Mucosa of stomach (tissue), 1 donor: Measurements from ENCODE around the gene PGAM1.
"Not testable (repeated sequence)": the region's sequence is repeated elsewhere in the genome, so short reads cannot be mapped to it uniquely, and the experiment has no call there.

Experiments
- H3K27me3 ChIP-seq: one replicate; pipeline ENCODE4 v1.7.0; 2013; ENCODE audit warnings: mild to moderate bottlenecking, low read length; ENCODE audit not compliant: control insufficient read depth, insufficient read depth
- H3K36me3 ChIP-seq: one replicate; pipeline ENCODE4 v1.7.0; 2013; ENCODE audit warnings: low read length; ENCODE audit not compliant: control insufficient read depth, insufficient read depth
- H3K4me1 ChIP-seq: one replicate; pipeline ENCODE4 v1.7.0; 2013; ENCODE audit warnings: mild to moderate bottlenecking, low read length; ENCODE audit not compliant: control insufficient read depth, insufficient read depth
- H3K4me3 ChIP-seq: one replicate; pipeline ENCODE4 v1.7.0; 2013; ENCODE audit warnings: low read length
- H3K9ac ChIP-seq: one replicate; pipeline ENCODE4 v1.7.0; 2013; ENCODE audit warnings: mild to moderate bottlenecking, low read length, moderate library complexity
- H3K9me3 ChIP-seq: one replicate; pipeline ENCODE4 v1.7.0; 2013; ENCODE audit warnings: mild to moderate bottlenecking, low read length, moderate library complexity; ENCODE audit not compliant: control insufficient read depth
- donor health status: Pancreatic carcinoma.

Gene PGAM1

DNA sequence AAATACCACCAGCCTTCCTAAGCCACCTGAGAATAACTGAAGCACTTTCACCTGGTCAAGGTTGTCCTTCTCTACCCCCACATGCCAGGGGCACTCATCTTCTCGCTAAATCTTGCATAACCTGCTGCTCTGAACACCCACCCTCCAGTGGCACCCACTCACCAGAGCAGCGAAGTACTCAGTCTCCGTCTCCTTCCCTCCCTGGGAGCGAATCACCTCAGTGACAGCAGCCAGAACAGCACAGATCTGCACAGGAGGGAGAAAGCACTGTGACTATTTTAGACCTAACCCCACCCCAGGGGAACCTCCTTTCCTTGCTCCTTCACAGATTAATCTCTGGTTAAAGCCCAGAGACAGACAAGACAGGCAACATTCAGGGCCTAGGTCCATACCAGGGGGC lies 29.9 kb upstream of the PGAM1 start:
- H3K4me3 ChIP-seq = no peak overlapping the region
- peaks cover 7% of the 10 kb centered on the region for H3K4me1 ChIP-seq
- H3K9ac ChIP-seq = no peak overlapping the region
- no peaks in the 10 kb centered on the region for H3K36me3 ChIP-seq
- no peaks in the 10 kb centered on the region for H3K9me3 ChIP-seq
- no peaks in the 10 kb centered on the region for H3K27me3 ChIP-seq

DNA sequence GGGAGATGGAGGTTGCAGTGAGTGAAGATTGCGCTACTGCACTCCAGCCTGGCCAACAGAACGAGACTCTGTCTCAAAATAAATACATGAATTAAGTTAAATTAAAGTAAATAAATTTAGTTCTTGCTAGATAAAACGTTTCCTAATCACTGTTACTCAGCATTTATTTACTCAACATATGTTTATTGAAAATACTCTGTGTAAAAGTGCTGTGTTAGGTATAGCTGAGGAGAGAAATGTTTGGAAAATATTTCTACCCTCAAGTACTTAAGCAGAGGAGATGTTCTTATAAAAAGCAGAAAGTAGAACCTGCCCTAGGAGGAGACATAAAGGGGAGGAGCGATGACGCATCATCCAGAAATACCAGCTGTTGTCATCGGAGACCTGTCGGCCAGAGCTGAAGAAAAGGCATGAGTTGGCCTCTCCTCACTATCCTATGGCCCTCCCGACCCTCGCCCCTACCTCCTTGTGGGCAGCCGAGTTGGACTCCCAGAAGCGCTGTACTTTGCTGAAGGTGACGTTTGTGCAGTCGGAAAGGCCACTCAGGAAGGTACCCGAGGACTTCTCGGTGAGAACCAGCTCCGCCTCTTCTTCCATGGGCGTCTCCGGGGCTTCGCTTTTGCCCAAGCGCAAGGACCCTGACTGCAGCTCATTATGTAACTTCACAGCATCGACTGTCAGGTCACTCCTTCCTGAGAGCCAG lies 26.0 kb upstream of the PGAM1 start:
- H3K36me3 ChIP-seq = no peaks in the 10 kb centered on the region
- H3K9ac ChIP-seq = peak overlapping the region; percentile 69
- no peaks in the 10 kb centered on the region for H3K27me3 ChIP-seq
- peak overlapping the region; percentile 60 for H3K4me3 ChIP-seq
- H3K9me3 ChIP-seq = no peaks in the 10 kb centered on the region
- H3K4me1 ChIP-seq = peaks cover 10% of the 10 kb centered on the region

DNA sequence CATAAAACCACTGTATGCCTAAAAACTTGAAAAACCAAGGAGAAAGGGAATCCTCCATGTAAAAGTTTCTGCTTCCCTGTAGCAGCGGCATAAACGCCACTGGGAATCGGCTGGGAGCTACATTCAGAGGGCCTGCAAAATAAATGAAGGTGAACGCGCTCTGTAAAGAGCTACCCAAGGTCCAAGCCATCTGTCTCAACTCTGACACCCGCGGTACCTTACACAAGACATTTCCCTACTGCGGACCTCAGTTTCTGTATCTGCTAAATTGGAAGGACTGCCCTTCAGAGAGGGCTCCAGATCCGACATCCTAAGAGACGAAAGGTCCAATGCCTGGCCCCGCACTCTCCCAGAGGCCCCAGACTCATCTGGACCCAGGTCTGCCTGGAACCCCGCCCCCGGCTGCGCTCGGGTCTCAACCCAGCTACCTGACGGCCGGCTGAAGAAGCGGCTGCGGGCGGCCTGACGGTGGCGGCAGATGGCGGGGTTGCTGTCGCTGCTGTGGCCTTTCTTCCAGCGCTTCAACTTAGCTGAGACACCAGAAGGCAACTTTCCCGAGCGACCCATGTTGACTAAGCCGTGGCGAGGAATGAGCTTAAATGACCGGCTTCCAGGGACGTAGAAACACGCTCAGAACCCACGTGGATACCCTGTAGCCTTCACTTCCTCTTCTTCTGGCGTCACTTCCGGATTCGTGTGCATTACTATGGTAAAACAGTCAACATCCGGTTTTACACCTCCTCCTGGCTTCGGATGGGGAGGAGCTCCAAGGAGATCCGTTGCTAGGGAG lies 25.1 kb upstream of the PGAM1 start, which contains the start of gene RRP12:
RRP12 (minus strand) TSS at position 676 of the 790 bp plus-strand sequence; CDS start at position 567, 109 bp downstream.
- Histone ChIP-seq H3K27me3 (no peaks in the 10 kb centered on the region), H3K36me3 (no peaks in the 10 kb centered on the region), H3K4me3 (peak within 1 kb of the TSS; percentile 60), H3K9me3 (no peaks in the 10 kb centered on the region), H3K4me1 (peaks cover 10% of the 10 kb centered on the region), H3K9ac (peak within 1 kb of the TSS; percentile 69)

DNA sequence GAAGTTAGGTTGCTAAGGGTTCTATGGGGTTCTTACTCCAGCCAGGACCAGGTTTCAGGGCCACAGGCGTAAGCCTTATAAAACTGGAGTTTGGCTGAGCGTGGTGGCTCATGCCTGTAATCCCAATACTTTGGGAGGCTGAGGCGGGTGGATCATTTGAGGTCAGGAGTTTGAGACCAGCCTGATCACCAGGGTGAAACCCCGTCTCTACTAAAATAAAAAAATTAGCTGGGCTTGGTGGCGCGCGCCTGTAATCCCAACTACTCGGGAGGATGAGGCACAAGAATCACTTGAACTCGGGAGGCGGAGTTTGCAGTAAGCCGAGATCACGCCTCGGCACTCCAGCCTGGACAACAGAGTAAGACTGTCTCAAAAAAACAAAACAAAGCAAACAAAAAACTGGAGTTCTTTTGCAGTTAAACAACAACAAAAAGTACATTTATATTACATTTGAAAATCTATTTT lies 24.5 kb upstream of the PGAM1 start:
- no peaks in the 10 kb centered on the region for H3K27me3 ChIP-seq
- peaks cover 10% of the 10 kb centered on the region for H3K4me1 ChIP-seq
- H3K9me3 ChIP-seq = no peaks in the 10 kb centered on the region
- peak overlapping the region; percentile 69 for H3K9ac ChIP-seq
- no peaks in the 10 kb centered on the region for H3K36me3 ChIP-seq
- H3K4me3 ChIP-seq = peak overlapping the region; percentile 60

DNA sequence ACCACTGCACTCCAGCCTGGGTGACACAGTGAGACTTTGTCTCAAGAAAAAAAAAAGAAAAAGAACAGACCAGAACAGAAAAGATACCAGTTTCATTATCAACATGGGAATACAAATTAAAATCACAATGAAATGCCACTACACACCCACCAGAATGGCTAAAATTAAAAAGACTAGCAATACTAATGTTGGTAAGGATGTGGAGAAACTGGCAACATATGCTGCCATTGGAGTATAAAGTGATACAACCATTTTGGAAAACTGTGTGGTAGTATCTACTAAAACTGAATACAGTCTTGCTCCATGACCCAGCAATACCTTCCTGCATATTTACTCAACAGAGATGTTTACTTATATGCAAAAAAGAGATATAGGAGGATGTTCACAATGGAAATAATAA lies 21.9 kb upstream of the PGAM1 start:
- H3K4me3 ChIP-seq = no peak overlapping the region
- H3K9me3 ChIP-seq = no peaks in the 10 kb centered on the region
- no peaks in the 10 kb centered on the region for H3K27me3 ChIP-seq
- no peaks in the 10 kb centered on the region for H3K36me3 ChIP-seq
- H3K9ac ChIP-seq = no peak overlapping the region
- H3K4me1 ChIP-seq = peaks cover 21% of the 10 kb centered on the region

DNA sequence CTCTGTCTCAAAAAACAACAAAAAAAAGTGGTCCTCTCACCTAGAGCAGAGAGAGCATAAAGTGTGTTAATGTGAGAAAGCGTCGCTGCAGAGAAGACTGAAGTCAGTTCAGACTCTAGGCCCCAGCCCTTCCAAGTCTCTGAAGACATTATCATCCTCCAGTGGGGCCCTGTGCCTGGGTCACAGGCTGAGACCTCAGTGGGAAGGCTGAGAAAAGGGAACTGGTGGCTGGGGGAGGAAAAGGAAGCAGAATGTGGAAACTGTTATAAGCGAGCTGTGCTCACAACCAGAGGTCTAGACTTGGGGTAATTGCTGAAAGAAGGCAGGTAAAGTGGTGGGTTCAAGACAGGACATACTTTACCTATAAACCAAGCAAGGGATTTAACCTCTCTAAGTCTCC lies 19.9 kb upstream of the PGAM1 start:
- no peaks in the 10 kb centered on the region for H3K9me3 ChIP-seq
- H3K9ac ChIP-seq = no peak overlapping the region
- H3K4me1 ChIP-seq = peaks cover 14% of the 10 kb centered on the region
- no peaks in the 10 kb centered on the region for H3K36me3 ChIP-seq
- no peak overlapping the region for H3K4me3 ChIP-seq
- H3K27me3 ChIP-seq = no peaks in the 10 kb centered on the region

DNA sequence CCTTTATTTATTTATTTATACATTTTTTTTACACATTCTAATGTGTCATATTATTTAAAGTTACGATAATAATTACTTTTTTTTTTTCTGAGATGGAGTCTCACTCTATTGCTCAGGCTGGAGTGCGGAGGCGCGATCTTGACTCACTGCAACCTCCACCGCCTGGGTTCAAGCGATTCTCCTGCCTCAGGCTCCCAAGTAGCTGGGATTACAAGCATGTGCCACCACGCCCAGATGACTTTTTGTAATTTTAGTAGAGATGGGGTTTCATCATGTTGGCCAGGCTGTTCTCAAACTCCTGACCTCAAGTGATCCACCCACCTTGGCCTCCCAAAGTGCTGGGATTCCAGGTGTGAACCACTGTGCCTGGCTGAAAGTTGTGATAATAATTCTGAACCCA lies 19.5 kb upstream of the PGAM1 start:
- H3K9ac ChIP-seq, H3K36me3 ChIP-seq, H3K9me3 ChIP-seq, H3K27me3 ChIP-seq, H3K4me3 ChIP-seq: not testable (repeated sequence)
- H3K4me1 ChIP-seq = peaks cover 11% of the 10 kb centered on the region

DNA sequence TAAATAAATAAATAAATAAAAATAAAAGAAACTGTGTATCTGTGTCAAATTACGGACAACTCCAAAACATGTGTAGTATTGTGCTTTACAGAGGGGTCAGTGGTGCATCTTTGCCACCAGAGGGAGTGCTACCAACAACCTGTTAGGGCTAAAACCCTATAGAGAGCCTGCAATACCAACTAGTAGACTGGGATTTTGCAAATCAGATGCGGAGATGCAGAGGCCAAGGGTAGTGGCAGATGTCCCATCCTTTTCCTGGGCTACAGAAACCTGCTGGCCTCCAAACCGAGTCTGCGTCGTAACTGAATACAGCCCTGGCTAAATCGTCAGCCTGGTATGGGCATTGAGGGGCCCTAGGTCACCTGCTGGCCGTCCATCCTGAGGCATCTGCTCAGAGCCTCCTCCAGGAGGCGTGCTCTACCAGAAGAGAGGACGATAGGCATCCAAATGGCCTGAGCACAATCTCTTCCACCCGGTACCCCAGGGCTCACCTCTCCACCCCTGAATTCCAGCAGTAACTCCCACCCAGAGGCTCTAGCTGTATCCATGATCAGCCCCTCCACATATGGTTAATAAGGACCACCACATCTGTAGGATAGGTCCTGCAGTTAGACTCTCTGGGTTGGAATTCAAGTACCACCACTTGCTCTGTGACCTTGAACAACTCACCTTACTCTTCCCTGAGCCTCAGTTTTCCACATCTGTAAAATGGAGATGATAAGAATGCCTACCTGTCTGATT lies 18.6 kb upstream of the PGAM1 start:
- H3K9me3 ChIP-seq = no peaks in the 10 kb centered on the region
- H3K9ac ChIP-seq = no peak overlapping the region
- peaks cover 11% of the 10 kb centered on the region for H3K4me1 ChIP-seq
- H3K4me3 ChIP-seq = no peak overlapping the region
- H3K36me3 ChIP-seq = no peaks in the 10 kb centered on the region
- no peaks in the 10 kb centered on the region for H3K27me3 ChIP-seq

DNA sequence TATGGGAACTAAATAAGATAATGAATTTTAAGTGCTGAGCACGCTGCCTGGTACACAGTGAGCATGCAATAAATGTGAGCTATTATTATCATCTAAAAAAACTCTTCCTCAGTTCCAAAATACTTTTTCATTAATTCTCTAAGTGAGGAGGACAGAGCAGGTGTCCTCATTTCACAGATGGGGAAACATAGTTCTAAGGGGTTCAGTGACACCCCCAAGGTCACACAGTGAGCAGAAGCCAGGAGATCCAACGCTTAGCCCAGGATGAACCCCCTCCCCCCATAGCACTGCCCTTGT lies 18.1 kb upstream of the PGAM1 start:
- no peaks in the 10 kb centered on the region for H3K9me3 ChIP-seq
- H3K36me3 ChIP-seq = no peaks in the 10 kb centered on the region
- no peak overlapping the region for H3K9ac ChIP-seq
- H3K4me1 ChIP-seq = peaks cover 11% of the 10 kb centered on the region
- H3K4me3 ChIP-seq = no peak overlapping the region
- no peaks in the 10 kb centered on the region for H3K27me3 ChIP-seq

DNA sequence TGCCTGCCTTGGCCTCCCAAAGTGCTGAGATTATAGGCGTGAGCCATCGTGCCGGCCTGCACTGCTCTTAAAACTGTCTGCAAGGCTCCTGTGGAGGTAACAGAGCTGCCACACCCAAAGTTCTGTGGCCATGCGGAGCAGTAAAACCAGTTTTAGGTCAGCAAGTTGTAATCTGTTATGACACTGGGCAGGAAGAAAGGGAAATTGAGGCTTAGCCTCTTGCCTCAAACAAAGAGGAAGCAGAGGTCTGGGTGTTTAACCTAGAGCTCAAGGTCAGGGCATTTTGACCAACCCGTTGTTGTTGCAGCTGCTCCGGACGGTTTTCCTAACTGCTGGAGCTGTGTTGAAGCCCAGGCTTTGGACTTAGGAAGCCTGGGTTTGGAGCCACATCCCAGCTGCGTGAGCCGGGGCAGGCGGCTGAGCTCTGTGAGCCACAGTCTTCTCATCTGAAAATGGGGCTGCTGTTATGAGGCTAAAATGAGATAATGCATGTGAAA lies 17.4 kb upstream of the PGAM1 start:
- H3K36me3 ChIP-seq = no peaks in the 10 kb centered on the region
- H3K4me1 ChIP-seq = peaks cover 11% of the 10 kb centered on the region
- no peak overlapping the region for H3K4me3 ChIP-seq
- H3K9ac ChIP-seq = no peak overlapping the region
- H3K9me3 ChIP-seq = no peaks in the 10 kb centered on the region
- H3K27me3 ChIP-seq = no peaks in the 10 kb centered on the region

DNA sequence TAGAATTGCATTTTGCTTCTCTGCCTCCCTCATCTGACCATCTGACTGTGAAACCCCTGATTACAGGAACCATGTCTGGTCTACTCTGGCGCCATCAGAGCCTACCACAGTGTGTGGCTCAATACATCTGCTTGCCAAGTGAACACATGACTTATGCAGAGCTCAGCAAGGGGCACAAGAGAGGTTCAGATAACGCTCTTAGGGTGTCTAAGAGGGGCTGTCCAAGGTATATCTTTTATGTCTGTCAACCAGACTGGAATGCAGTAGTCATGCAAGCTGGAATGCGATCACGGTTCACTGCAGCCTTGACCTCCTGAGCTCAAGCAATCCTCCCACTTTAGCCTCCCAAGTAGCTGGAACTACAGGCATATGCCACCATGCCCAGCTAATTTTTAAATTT lies 14.6 kb upstream of the PGAM1 start:
- Histone ChIP-seq H3K4me1 (peaks cover 11% of the 10 kb centered on the region), H3K9me3 (no peaks in the 10 kb centered on the region), H3K27me3 (no peaks in the 10 kb centered on the region), H3K4me3 (no peak overlapping the region), H3K9ac (no peak overlapping the region), H3K36me3 (no peaks in the 10 kb centered on the region)

DNA sequence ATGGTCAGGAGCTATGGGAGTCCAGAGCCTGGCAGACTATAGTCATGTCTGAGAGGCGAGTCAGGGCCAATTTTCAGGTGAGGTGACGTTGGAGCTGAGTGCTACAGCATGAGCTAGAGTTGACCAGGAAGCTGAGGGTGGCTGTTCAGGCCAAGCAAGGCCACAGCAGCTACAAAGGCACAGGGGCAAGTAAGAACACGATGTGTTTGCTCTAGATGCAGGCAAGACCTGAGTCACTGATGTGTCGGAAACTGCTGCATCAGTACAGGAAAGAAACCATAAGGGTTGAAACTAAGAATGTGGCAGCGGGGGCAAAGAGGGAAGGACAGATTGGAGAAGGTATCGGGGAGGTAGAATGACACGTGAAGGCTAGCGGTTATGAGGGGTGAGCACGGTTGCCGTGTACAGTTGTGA lies 13.1 kb upstream of the PGAM1 start:
- H3K9ac ChIP-seq = no peak overlapping the region
- H3K36me3 ChIP-seq = no peaks in the 10 kb centered on the region
- H3K4me3 ChIP-seq = no peak overlapping the region
- H3K4me1 ChIP-seq = peaks cover 11% of the 10 kb centered on the region
- H3K27me3 ChIP-seq = no peaks in the 10 kb centered on the region
- no peaks in the 10 kb centered on the region for H3K9me3 ChIP-seq
